NCI-H526 (cell line): ENCODE data around the gene CDK3.

Source experiments
- DNase-seq, 2 experiments: peaks; one replicate each; lab custom pipeline; 2025; lab: John Stamatoyannopoulos, UW

CDK3 gene

DNA sequence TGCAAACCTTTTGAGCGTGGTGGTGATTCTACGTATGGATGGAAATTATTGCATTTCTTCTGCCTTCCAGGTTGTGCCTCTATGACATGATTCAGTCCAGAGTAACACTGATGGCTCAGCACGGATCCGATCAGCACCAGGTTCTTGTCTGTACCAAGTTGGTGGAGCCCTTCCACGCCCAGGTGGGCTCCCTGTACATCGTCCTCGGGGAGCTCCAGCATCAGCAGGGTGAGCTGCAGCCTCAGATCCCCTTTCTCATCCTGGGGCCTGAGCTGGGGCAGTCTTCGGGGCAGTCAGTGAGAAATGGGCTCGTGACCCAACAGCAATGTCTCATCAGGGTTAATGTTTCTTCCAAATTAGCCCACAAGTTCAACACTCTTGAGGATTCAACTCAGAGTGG lies 9.3 kb upstream of the CDK3 start:
- no peak for DNase-seq

DNA sequence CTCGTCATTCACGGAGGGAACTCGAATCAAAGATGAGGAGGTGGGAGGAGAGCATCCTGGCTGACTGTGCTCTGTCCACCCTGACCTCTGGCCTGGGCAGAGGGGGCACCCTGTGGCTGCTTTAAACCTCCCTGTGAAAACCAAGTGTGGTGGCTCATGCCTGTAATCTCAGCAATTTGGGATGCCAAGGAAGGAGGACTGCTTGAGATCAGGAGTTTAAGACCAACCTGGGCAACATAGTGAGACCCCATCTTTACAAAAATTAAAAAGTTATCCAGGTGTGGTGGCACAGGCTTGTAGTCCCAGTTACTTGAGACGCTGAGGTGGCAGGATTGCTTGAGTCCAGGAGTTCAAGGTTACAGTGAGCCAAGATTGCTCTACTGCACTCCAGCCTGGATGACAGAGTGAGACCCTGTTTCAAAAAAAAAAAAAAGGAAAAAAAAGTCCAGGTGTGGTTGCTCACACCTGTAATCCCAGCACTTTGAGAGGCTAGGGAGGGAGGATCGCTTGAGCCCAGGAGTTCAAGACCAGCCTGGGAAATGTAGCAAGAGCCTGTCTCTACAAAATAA lies 5.8 kb upstream of the CDK3 start:
- no peak for DNase-seq

DNA sequence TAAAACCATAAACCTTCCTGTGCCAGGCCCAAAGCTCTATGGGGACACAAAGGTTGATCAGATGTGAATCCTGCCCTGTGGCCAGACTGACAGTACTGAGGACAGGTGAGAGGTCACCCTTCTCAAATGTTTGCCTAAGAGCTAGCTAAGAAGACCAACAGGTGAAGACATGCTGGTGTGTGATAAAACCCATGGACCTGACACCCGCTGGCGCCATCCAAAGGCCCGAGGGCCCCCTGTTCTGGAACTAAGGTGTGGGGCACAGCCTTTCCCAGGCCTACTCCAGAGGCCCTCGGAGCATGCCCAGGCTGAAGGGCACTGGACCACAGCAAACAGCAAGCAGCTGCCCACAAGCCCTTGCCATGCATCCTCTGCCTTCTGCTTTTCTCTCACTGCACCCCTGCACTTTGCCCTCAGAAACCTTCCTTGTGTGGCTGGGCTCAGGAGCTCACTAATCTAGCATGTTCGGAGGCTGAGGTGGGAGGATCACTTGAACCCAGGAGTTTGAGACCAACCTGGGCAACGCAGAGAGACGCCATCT lies 5.2 kb upstream of the CDK3 start:
- DNase-seq = no peak

DNA sequence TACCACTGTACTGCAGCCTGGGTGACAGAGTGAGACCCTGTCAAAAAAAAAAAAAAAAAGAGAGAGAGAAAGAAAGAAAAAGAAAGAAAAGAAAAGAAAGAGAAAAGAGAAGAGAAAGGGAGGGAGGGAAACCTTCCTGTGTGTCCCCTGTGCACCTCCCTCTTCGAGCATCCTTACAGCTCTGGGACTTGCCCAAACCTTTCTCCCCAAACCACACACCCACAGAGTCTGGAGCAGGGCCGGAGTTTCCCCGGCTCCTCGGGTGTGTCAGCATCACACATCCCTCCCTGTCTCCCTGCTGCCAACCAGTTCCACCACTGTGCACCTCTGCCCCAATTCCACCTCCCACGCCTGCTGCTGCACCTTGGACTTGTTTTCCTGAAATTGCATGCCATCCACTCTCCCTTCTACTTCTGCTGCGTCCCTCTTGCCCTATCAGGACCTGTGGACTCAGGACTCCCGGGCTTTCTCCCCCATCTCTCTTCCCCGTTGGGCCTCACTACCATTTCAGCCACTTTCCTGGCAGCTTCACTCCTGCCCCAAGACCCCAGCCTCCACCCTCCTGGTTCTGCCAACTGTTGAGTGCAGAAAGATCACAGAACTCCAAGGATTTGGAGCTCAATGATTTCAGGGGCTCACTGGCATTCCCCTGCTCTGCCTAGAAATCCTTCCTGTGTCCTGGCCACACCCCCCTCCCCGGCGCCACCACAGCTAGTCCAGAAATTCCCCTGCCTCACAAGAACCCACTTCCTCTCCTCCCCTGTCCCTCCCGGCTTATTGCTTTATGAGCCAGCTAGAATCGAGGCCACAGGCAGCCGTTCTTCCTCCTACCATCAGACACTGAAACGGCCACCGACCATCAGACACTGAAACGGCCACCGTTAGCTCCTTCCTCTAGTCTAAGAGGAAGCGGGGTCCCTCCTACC lies 3.7 kb upstream of the CDK3 start:
- DNase-seq = no peak

DNA sequence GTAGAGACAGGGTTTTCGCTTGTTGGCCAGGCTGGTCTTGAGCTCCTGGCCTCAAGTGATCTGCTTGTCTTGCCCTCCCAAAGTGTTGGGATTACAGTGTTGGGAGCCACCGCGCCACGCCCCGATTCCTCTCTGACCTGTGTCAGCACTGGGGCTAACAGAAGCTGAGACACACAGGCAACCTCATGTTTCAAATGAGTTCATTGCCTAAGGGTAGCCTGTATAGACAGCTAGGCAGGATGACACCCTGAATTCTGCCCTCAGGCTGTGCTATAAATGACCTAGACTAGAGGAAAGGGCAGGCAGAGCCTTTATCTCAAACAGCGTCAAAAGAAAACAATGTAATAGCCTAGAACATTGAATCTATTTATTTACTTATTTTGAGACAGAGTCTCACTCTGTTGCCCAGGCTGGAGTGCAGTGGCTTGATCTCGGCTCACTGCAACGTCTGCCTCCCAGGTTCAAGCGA lies 2.3 kb upstream of the CDK3 start:
- no peak for DNase-seq

DNA sequence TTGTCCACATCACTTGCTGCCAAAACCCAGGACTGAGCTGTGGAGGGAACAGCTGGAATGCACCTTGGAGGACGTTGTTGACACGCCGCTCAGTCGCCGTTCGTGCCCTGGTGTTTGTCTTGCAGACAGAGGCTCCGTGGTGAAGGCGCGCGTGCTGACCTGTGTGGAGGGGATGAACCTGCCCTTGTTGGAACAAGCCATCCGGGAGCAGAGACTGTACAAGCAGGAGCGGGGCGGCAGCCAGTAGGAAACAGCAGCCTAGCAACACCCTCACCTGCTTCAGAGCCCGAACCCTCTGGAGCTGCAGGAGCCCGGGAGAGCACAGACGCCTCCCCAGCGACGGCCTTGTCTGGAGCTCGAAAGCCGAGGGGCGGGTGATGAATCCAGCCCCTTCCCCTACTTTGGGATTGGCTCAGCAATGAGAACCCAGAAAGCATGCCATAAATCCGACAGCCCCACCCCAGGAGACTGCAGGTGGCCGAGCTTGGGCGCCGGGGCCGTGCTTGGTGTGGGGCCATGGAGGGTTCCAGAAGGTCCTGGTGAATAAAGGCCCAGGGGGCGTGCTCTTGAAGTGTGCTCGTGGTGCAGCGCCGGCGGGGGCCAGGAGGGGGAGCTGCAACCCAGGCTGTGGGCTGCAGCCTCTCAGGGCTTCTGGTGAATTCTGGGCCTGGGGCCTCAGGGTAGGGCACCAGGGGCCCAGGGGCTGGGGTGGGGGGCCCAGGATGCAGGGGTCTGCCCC lies 470 bp upstream of the CDK3 start:
- DNase-seq = peak; percentile 23 to 76

DNA sequence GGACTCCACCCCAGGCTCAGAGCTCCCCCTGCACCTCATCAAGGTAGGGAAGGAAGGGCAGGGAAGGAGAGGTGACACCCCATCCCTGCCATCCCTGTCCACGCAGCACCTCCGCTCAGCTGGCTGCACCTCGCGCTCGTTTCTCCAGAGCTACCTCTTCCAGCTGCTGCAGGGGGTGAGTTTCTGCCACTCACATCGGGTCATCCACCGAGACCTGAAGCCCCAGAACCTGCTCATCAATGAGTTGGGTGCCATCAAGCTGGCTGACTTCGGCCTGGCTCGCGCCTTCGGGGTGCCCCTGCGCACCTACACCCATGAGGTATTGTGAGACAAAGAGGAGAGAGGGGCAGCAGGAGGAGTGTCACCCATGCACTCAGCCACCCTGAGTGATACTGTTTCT lies 1.4 kb downstream of the CDK3 start:
- no peak for DNase-seq

DNA sequence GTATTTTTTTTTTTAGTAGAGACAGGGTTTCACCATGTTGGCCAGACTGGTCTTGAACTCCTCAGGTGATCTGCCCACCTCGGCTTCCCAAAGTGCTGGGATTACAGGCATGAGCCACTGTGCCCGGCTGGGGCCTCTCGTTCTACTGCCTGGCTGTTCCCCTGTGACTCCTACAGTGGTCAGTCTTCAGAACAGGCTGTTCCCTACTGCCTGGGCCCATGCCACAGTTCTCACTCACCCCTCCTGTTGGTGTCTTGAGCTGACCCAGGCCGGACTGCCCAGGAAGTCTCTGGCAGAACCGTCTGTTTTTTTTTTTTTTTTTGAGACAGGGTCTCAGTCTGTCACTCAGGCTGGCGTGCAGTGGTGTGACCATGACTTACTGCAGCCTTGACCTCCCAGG lies 3.3 kb downstream of the CDK3 start:
- DNase-seq = no peak

DNA sequence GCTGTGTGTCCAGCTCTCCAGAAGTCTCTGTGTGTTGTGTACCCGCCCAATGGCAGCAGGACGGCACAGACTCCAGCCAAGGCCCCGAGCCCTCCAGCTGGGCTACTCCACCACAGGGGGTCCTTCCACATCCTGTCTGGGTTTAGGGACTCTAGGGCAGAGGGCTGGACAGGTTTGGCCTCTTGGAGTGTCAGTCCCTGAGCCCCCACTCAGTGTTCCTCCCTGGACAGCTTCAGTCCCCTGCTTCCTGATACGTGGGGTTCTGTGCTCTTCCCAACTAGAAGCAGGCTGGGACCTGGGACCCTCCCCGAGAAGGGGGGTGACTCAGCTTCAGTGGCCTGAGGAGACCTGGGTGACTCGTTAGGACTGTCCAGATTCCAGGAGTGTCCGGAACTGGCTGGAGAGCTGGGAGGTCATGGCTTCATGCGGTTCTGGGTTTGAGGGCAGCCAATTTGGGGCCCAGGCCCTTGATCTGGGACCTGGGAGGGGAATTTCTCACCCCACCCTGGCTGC lies 4.2 kb downstream of the CDK3 start:
- DNase-seq = no peak

DNA sequence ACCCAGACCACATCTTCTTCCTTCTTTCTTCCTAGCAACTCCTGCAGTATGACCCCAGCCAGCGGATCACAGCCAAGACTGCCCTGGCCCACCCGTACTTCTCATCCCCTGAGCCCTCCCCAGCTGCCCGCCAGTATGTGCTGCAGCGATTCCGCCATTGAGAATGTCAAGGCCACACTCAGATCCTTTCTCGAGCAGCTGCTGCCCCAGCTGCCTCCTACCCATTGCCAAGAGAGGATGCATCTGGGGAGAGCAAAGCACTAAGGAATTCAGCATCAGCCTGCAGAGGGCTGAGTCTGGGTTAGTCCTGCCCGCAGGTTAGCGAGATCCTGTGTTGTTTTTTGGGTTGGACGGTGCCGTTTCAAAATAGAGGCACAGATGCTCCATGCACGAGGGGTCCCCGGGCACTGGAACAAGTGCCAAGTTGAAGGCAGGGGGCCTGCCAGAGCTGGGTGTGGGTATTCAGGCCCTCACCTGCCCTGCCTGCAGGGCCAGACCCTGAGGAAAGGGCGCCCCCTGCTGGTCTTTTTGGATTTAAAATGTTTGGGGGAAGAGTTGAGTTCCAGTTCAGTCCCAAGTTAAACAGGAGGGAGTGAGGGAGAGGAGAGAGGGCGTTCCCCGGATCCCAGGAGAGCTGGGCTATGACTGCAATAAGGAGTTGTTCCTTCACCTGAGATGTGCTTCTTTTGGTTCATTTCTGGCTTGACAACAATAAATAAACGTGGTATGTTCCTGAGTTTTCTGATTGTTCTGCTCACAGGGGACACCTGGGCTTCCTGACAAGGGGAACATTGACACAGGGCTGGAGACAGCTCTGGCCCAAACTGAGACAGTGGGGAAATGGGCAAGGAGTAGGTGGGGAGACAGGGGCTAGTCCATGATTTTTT lies 4.9 kb downstream of the CDK3 start:
- DNase-seq = peak; percentile 43 to 85

DNA sequence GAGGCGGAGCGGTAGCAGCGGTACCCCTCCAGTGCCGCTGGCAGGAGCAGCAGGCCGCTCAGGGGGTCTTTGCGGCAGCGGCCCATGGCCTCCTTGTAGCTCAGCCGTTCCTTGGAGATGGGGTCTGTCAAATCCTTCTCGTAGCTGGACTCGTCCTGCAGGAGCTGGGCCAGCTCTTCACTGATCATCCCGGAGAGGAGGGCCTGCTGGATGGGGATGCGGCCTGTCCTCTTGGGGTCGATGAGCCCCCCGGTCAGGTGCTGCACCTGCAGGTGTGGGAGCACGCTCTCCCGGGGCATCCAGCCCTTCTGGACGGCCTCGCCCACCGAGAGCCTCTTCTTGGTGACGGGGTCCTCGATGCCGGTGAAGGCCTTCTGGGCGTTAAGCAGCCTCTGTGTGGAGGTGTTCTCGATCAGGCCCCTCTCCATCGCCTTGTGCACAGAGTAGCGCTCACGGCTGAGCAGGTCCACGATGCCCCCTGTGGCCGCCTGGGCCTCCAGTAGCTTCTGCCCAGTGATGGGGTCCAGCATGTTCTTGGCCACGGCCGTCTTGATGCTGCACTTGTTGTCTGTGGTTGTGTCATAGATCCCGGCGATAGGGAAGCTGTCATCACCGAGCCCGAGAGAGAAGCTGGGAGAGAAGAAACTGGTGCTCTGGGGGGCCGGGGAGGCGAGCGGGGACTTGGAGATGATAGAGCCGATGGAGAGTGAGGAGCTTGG lies 6.6 kb downstream of the CDK3 start:
- DNase-seq = no peak

DNA sequence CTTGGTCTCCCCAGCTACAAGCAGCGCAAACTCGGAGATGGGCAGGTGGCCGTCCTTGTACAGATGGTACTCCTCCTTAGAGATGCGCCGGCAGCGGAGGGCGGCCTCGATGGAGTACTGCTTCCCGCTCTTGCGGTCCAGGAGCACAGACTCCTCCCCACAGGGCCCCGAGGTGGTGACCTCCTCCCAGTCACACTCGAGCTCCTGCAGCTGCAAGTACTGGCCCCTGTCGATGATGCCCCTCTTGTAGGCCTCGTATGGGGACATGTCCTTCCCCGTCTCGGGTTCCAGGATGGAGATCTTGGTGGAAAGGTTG lies 7.2 kb downstream of the CDK3 start:
- no peak for DNase-seq

DNA sequence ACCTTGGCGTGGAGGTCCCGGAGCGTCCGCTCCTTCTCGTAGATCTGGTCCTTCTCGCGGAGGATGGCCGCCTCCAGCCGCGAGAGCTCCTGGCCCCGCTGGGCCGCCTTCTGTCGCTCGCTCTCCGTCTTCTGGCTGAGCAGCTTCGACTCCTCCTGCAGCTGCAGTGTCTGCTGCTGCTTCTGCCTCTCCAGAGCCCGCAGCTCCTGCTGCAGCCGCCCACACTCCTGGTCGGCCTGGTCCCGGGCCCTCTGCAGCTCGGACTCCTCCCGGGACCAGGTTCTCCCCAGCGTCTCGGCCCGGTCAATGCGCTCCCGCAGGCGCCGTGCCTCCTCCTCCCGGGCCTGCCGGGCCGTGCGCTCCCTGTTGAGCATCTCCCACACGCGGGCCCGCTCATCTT lies 7.6 kb downstream of the CDK3 start:
- DNase-seq = no peak

DNA sequence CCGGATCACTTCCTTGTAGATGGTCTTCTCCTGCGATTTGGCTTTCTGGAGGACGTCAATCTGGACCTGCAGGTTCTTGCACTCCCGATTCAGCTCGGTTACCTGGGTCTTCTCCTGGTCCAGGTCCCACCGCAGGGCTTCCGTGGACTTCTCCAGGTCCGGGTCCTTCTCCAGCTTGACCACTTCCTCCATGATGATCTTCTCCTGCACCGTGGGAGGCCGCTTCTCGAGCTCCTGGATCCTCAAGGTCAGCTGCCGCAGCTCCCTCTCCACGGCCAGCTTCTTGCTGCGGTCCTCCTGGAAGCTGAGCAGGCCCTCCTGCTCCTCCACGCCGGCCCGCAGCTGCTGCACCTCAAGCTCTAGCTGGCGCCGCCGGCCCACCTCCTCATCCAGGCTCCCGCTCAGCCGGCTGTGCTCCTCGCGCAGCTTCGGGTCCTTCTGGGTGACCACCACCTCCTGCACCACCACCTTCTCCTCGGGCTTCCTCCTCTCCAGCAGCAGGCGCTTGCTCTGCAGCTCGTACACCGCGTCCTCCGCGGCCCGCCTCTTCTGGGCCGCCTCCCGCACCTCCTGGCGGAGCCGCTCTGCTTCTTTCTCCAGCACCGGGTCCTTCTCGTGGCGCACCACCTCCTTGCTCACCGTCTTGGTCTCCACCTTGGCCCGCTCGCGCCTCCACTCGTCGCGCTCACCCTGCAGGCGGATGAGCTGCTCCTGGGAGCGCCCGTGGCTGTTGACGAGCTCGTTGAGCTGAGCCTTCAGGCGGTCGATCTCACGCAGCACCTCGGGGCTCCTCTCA lies 8.2 kb downstream of the CDK3 start:
- no peak for DNase-seq

DNA sequence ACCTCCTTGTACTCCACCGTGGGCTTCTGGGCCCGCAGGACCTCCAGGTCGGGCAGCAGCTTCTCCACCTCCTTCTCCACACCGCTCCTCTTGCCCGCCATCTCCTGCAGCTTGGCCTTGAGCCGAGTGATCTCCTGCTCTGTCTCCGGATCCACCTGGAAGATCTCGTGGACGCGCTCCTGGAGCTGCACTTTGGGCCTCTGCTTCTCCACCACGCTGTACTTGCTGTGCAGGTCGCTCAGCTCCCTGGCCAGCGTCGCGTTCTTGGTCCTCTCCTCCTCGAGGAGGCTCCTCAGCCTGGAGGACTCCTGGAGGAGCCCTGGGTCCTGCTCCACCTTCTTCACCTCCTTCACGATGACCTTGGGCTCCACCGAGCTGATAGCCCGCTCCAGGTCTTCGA lies 8.8 kb downstream of the CDK3 start:
- DNase-seq = no peak

DNA sequence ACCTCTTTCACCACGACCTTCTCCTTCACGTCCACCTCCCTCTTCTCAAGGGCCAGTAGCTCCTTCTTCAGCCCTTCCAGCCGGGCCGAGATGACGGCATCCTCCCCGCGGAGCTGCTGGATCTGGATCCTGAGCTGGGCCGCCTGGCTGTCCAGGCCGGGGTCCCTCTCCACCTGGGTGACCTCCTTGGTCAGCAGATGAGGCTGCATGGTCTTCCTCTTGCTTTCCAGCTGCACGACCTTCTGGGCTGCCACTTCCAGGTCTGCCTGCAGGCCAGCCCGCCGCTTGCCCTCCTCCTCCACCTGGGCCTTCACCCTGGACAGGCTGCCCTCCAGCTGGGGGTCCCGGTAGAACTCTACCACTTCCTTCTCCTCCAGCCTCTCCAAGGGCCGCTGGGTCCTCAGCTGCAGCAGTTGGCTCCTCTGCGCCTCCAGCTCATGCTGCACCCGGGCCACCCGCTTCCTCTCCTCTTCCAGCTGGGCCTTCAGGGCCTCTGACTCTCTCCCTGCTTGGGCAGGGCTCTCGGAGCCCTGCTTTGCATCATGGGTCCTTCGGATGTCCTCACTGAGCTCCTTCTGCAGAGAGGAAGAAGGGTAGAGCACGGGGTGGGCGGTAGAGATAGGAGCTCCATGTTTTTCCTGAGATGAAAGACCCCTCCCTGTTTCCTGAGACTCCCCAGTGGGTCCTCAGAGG lies 9.5 kb downstream of the CDK3 start:
- no peak for DNase-seq

DNA sequence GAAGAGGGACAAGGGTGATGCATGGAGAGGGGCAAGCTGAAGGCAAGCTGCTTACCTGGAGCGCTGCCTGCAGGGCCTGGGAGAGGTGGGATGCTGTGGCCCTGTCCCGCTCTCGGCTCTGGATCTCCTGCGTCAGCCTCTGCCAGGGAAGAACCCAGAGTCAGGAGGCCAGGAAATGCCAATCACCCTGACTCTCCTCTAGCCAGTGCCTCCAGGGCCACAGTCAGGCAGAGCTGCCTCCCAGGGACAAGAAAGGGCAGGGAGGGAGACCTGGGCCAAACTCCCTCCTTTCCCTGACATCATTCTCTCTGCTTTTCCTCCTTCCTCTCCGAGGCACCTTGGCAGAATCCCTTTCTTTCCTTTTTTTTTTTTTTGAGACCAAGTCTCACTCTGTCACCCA lies 11.3 kb downstream of the CDK3 start:
- no peak for DNase-seq

DNA sequence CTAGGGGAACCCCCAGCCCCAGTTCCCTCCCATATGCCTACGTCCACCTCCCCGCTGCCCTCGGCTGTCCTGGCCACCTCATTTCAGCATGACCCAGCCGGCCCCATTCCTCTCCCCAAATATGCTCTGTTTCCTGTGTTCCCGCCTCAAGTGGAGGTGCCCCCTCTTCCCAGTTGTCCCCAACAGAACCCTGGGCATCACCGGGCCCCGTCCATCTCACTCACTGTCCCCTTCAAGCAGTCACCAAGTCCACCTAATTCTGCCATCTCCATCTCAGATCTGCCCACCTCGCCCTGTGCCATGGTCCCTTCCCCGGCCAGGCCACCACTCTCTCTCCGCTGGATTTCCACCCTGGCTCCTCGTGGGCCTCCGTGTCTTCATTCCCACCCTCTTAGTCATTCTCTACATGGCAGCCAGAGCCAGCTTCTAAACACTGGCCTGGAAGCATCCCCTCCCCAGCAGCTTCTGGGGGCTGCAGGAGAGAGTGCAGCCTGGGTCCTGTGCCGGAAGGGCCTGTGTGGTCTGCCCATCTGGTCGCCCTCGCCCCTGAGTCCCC lies 12.8 kb downstream of the CDK3 start:
- no peak for DNase-seq
